Right lobe of liver (tissue), 4 donors: ENCODE results near the gene RCAN2.

ENCODE experiments used
- CTCF ChIP-seq, 4 donors: fragments of 200-600 bp in 3 of 4; fragments of 450-650 bp in 1 of 4; IDR thresholded peaks; one replicate each; pipeline versions ENCODE4 v1.5.1 to v1.8.0; 2016 to 2022; ENCODE audit warnings: antibody characterized with exemption in 4 of 4, mild to moderate bottlenecking in 2 of 4
- POLR2A ChIP-seq: fragments of 450-650 bp; IDR thresholded peaks from one replicate; pipeline ENCODE4 v1.6.1; 2017; ENCODE audit warnings: antibody characterized with exemption, mild to moderate bottlenecking
- donor health status: DM: no; HTN: no; CAD: no.
- donor health status: DM: no; HTN: no; CAD: no.
- donor health status: DM: no; HTN: yes; CAD: no.

- no peak for TF ChIP-seq POLR2A
- TF ChIP-seq CTCF (IDR thresholded peaks at IDR 0.05): no peak
Observed at GRCh38 chr6:46296586-46296985, 194.7 kb downstream of the RCAN2 start.
